GM12878 (cell line): ENCODE results near the gene EHBP1L1. TPM values are rescaled to one million over a fixed set of nuclear protein-coding genes. Genes with fewer than 3 reads are reported as not detected.

Source experiments
- ASH2L ChIP-seq: fragments of 300-600, 200-600 bp; sonication (generic); IDR thresholded peaks from 2 replicates; pipeline ENCODE4 v1.6.1; 2017; ENCODE audit warnings: low read depth, mild to moderate bottlenecking, borderline replicate concordance
- CEBPB ChIP-seq, 2 experiments: fragments of 150-350 bp in 1 of 2; IDR thresholded peaks; 2 replicates each; pipeline ENCODE4 v1.6.1; 2012 to 2014; ENCODE audit warnings: low read depth in 2 of 2, low read length in 2 of 2, borderline replicate concordance in 1 of 2, inconsistent platforms in 1 of 2
- CREB1 ChIP-seq: IDR thresholded peaks from 2 replicates; pipeline ENCODE4 v1.6.1; 2012; ENCODE audit warnings: low read depth, mild to moderate bottlenecking, inconsistent platforms
- E4F1 ChIP-seq: fragments of 450-650 bp; IDR thresholded peaks from 2 replicates; pipeline ENCODE4 v1.6.1; 2018; ENCODE audit warnings: borderline replicate concordance, mild to moderate bottlenecking; ENCODE audit not compliant: partially characterized antibody
- GABPA ChIP-seq: IDR thresholded peaks from 2 replicates; pipeline ENCODE4 v1.6.1; 2014; ENCODE audit warnings: antibody characterized with exemption, low read depth, mild to moderate bottlenecking, inconsistent platforms
- HDAC2 ChIP-seq: fragments of 200-600 bp; sonication (generic); IDR thresholded peaks from 2 replicates; pipeline ENCODE4 v1.6.1; 2017
- JUNB ChIP-seq: IDR thresholded peaks from 2 replicates; pipeline ENCODE4 v1.6.1; 2016; ENCODE audit warnings: antibody characterized with exemption, mild to moderate bottlenecking
- MEF2A ChIP-seq: IDR thresholded peaks from 2 replicates; pipeline ENCODE4 v1.6.1; 2011; ENCODE audit warnings: low read depth, mild to moderate bottlenecking, low read length, moderate library complexity; ENCODE audit not compliant: insufficient read depth
- MEF2B ChIP-seq: fragments of 450-650 bp; IDR thresholded peaks from 2 replicates; pipeline ENCODE4 v1.6.1; 2018; ENCODE audit warnings: mild to moderate bottlenecking, moderate library complexity; ENCODE audit not compliant: partially characterized antibody, poor library complexity, severe bottlenecking
- NFYB ChIP-seq: IDR thresholded peaks from 2 replicates; pipeline ENCODE4 v1.6.1; 2011; ENCODE audit warnings: low read depth, mild to moderate bottlenecking, low read length, improper control_type of control experiment, moderate library complexity; ENCODE audit not compliant: insufficient read depth
- NR2C2 ChIP-seq: IDR thresholded peaks from 2 replicates; pipeline ENCODE4 v1.6.1; 2011; ENCODE audit warnings: borderline replicate concordance, low read depth; ENCODE audit not compliant: control insufficient read depth, insufficient read length
- POU2F2 ChIP-seq: IDR thresholded peaks from 3 replicates; pipeline ENCODE4 v1.6.1; 2011; ENCODE audit warnings: low read depth, mild to moderate bottlenecking, low read length, borderline replicate concordance
- SIN3A ChIP-seq: IDR thresholded peaks from 2 replicates; pipeline ENCODE4 v1.6.1; 2012; ENCODE audit warnings: low read depth, low read length, improper control_type of control experiment
- SIX5 ChIP-seq: IDR thresholded peaks from 2 replicates; pipeline ENCODE4 v1.6.1; 2011; ENCODE audit warnings: mild to moderate bottlenecking, low read depth, low read length, moderate library complexity; ENCODE audit not compliant: severe bottlenecking
- STAT1 ChIP-seq: fragments of 450-650 bp; conservative IDR thresholded peaks from 2 replicates; pipeline ENCODE4 v1.6.1; 2014; ENCODE audit warnings: antibody characterized with exemption, mild to moderate bottlenecking
- TARDBP ChIP-seq: IDR thresholded peaks from 2 replicates; pipeline ENCODE4 v1.6.1; 2016; ENCODE audit warnings: borderline replicate concordance
- TBL1XR1 ChIP-seq: IDR thresholded peaks from 2 replicates; pipeline ENCODE4 v1.6.1; 2012; ENCODE audit warnings: low read depth, low read length, improper control_type of control experiment
- ZBTB11 ChIP-seq: fragments of 450-650 bp; formaldehyde crosslinking; IDR thresholded peaks from 2 replicates; pipeline ENCODE4 v1.5.0; 2022; ENCODE audit warnings: mild to moderate bottlenecking, missing genetic modification characterization
- ZNF207 ChIP-seq: fragments of 450-650 bp; IDR thresholded peaks from 2 replicates; pipeline ENCODE4 v1.6.1; 2014; ENCODE audit warnings: antibody characterized with exemption, mild to moderate bottlenecking, borderline replicate concordance
- polyA plus RNA-seq, 11 experiments: library from polyadenylated mRNA; depleted of rRNA in 4 of 11; unstranded in 6 of 11; stranded (reverse) in 5 of 11; fragments of >200 nt; fragmentation: Nextera tagmentation in 4 of 11; fragmentation: Illumina TruSeq in 1 of 11; extraction: Ambion mirVana in 4 of 11; extraction: Trizol in 1 of 11; gene quantifications; 1 replicate in 1 of 11; 2 replicates in 10 of 11; pipeline versions ENCODE4 v1.2.1 to v1.2.3, GENCODE V29; 2011 to 2016; ENCODE audit warnings: inconsistent platforms in 2 of 11, missing spikeins in 2 of 11, low read depth in 1 of 11
- total RNA-seq, 4 experiments: library from RNA; depleted of rRNA in 3 of 4; stranded (reverse); fragments of >200 nt in 3 of 4; fragmentation: Illumina TruSeq in 1 of 4; extraction: Trizol in 1 of 4; gene quantifications; 2 replicates each; pipeline versions ENCODE4 v1.2.1 to v1.2.3, GENCODE V29; 2013 to 2021
- TF ChIP-seq, protein P1 (sequence below): IDR thresholded peaks from 2 replicates; pipeline ENCODE4 v1.6.1; 2011; ENCODE audit warnings: borderline replicate concordance, low read depth, mild to moderate bottlenecking, moderate library complexity, mixed read lengths, low read length; ENCODE audit not compliant: insufficient read depth; ENCODE audit errors: extremely low read length
- TF ChIP-seq, protein P2 (sequence below): IDR thresholded peaks from 2 replicates; pipeline ENCODE4 v1.6.1; 2011; ENCODE audit warnings: mild to moderate bottlenecking, low read depth, low read length, moderate library complexity; ENCODE audit not compliant: insufficient replicate concordance

The EHBP1L1 gene
- total and polyA plus RNA-seq, 10 of the 15 experiments (the other 5 are each of a cell fraction or from before 2014, with no cell fraction given), result 0.06 to 99.4 (median 32.7) TPM

GRCh38 chr11:65639623-65640482 lies 64.0 kb downstream of the EHBP1L1 start (continued):
- peak; percentile 83; the same call in 2 of the 3 replicates for TF ChIP-seq POU2F2
- TF ChIP-seq E4F1, result peak; percentile 29
- no peak for TF ChIP-seq STAT1
- no peak for TF ChIP-seq HDAC2
- no peak for TF ChIP-seq GABPA
- TF ChIP-seq, protein P1, sequence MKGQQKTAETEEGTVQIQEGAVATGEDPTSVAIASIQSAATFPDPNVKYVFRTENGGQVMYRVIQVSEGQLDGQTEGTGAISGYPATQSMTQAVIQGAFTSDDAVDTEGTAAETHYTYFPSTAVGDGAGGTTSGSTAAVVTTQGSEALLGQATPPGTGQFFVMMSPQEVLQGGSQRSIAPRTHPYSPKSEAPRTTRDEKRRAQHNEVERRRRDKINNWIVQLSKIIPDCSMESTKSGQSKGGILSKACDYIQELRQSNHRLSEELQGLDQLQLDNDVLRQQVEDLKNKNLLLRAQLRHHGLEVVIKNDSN, result no peak
- TF ChIP-seq TARDBP, result no peak
- peak; percentile 98 for TF ChIP-seq MEF2B
- 0 out of 2 replicates have a peak, but pooled peaks have one; percentile 10 for TF ChIP-seq JUNB
- TF ChIP-seq, protein P2, sequence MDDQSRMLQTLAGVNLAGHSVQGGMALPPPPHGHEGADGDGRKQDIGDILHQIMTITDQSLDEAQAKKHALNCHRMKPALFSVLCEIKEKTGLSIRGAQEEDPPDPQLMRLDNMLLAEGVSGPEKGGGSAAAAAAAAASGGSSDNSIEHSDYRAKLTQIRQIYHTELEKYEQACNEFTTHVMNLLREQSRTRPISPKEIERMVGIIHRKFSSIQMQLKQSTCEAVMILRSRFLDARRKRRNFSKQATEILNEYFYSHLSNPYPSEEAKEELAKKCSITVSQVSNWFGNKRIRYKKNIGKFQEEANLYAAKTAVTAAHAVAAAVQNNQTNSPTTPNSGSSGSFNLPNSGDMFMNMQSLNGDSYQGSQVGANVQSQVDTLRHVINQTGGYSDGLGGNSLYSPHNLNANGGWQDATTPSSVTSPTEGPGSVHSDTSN, result no peak
- TF ChIP-seq NR2C2, result no peak
- no peak for TF ChIP-seq ZBTB11 (CRISPR knock-in tag)
- peak; percentile 83 for TF ChIP-seq ZNF207
- no peak for TF ChIP-seq NFYB
- TF ChIP-seq TBL1XR1, result peak; percentile 75; the same call in 1 of the 2 replicates
- peak; percentile 83 for TF ChIP-seq CREB1
- no peak for TF ChIP-seq SIX5
- peak; percentile 89 for TF ChIP-seq SIN3A
- TF ChIP-seq MEF2A, result 0 out of 2 replicates have a peak, but pooled peaks have one; percentile 36
- peak in 1 of 2 experiments; percentile 23; a peak in 1 of 4 replicates for TF ChIP-seq CEBPB (IDR thresholded peaks at IDR 0.05; ENCODE audit: borderline replicate concordance in 1 of 2, low read depth in 2 of 2, low read length in 2 of 2)
- no peak for TF ChIP-seq ASH2L
